Left kidney (tissue), 2 donors: ENCODE data around the gene CYP3A4. TPM values are rescaled to one million over a fixed set of nuclear protein-coding genes. Genes with fewer than 3 reads are reported as not detected.

Source experiments
- DNase-seq: peaks from one replicate; pipeline ENCODE4 v3.0.0-alpha.2; 2013
- polyA plus RNA-seq: library from polyadenylated mRNA; unstranded; fragments of 120-200 nt; gene quantifications from one replicate; pipeline ENCODE4 v1.2.1, GENCODE V29; 2013; ENCODE audit not compliant: insufficient read length

The CYP3A4 gene
- polyA plus RNA-seq, 1 donor: 0.42 TPM

DNA sequence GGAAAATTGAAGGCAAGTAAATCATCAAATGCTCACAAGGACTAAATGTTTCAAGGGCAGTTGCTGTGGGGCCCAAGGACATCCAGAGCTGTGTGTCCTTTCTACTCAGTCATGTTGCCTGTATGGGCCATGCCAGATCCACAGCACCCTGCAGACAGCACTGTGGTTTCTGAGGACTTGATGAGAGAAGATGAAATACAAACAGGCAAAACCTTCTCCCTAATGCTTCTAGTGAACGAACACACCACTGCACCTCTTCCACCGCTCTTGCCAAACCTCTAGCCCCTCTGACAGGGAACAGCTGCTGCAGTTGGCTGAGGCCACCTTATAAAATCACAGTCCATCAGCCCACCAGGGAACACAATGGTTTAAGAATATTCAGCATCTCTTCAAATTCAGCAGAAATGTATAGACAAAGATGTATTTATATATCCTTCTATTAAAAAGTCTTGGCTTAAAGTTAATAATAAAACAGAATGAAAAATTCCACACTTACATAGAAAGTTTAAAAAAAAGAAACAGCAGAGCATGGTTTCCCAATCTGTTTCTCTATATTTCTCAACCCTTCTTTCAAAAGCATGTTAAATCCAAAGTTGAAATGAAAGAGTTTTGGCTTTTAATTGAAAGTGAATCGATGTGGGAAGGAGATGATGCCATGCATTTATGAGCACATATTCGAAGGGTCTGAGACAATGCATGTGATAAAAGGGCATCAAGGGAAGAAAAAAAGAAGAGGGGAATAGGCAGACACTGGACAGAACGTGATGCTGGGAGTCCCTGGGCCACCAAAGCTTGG lies 63.0 kb downstream of the CYP3A4 start:
- DNase-seq: no peak

- DNase-seq: no peak
Observed at GRCh38 chr7:99719996-99720769, 63.8 kb downstream of the CYP3A4 start.

GRCh38 chr7:99713995-99714570 lies 69.9 kb downstream of the CYP3A4 start:
- DNase-seq: no peak

DNA sequence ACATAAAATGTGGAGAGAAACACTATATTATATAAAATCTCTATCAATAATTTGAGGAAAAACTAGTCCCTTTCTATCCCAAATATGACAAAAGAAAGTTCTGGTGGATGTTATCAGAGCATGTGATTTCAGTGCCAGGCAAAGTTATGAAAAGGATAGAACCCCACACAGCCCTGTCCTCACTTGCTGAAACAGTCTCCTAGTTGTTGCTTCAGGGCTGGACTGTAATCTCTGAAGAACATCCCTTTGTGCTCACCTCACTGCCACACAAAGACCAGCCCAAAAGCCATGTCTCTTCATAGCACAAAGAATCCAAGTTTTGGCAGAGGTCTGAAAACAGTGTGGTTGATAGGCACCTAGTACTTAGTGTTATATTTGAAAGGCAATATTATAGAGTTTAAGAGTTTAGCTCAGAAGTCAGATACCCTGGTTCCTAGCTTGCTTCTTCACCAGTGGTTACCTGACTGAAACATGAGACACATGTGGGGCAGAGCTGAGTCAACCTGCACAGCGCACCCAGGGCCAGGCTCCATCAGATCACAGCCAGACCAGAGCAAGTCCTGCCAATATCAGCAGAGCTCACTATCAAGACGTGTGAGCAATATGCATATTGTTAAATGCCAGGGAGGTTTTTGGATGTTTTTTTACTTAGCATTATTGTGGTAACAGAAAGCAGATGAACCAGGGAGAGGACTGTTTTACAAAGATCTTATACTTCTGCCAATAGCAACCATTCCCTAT lies 74.0 kb downstream of the CYP3A4 start:
- DNase-seq: no peak

- DNase-seq: no peak
Observed at GRCh38 chr7:99709260-99709659, 74.7 kb downstream of the CYP3A4 start.

- no peak for DNase-seq
Observed at GRCh38 chr7:99707096-99707495, 76.9 kb downstream of the CYP3A4 start.

Other genes with a start within 250 kb of the CYP3A4 start
- 16.2 TPM for gene FAM200A, start 232.1 kb downstream of the CYP3A4 start, polyA plus RNA-seq
- gene ZNF655, start 225.5 kb downstream of the CYP3A4 start, polyA plus RNA-seq: 114 TPM
- 2.3 TPM for gene TMEM225B, start 185.9 kb downstream of the CYP3A4 start, polyA plus RNA-seq
- gene ZSCAN25, start 167.2 kb downstream of the CYP3A4 start, polyA plus RNA-seq: 20.4 TPM
- 2.7 TPM for gene CYP3A5, start 104.2 kb downstream of the CYP3A4 start, polyA plus RNA-seq
- 1.2 TPM for gene CYP3A7, start 49.0 kb downstream of the CYP3A4 start, polyA plus RNA-seq
- gene CYP3A43, start 43.8 kb upstream of the CYP3A4 start, polyA plus RNA-seq: 0.38 TPM
- 0.22 TPM for gene OR2AE1, start 92.8 kb upstream of the CYP3A4 start, polyA plus RNA-seq
- gene TRIM4, start 135.3 kb upstream of the CYP3A4 start, polyA plus RNA-seq: 37.0 TPM
- gene GJC3, start 145.4 kb upstream of the CYP3A4 start, polyA plus RNA-seq: 0.73 TPM
- gene AZGP1, start 191.8 kb upstream of the CYP3A4 start, polyA plus RNA-seq: 51.8 TPM
- 76.7 TPM for gene ZKSCAN1, start 231.4 kb upstream of the CYP3A4 start, polyA plus RNA-seq